OCI-LY1 (cell line): ENCODE data around the gene CBL.

Source experiments
- H2AFZ ChIP-seq: fragments of 200-600 bp; sonication (generic), shearing (Covaris generic); 2 replicates; pipeline ENCODE4 v1.6.0; 2014; ENCODE audit warnings: antibody characterized with exemption, mild to moderate bottlenecking, low read length
- H3F3A ChIP-seq: fragments of 200-600 bp; sonication (generic), shearing (Covaris generic); 2 replicates; pipeline ENCODE4 v1.6.0; 2014; ENCODE audit warnings: mild to moderate bottlenecking, antibody characterized with exemption, low read length, moderate library complexity; ENCODE audit not compliant: insufficient read depth
- H3K27ac ChIP-seq: fragments of 200-600 bp; sonication (generic); 2 replicates; pipeline ENCODE4 v1.5.1; 2014; ENCODE audit warnings: low read length, mixed run types, mild to moderate bottlenecking, low read depth; ENCODE audit not compliant: poor library complexity, severe bottlenecking
- H3K27me3 ChIP-seq: fragments of 200-600 bp; sonication (generic); 2 replicates; pipeline ENCODE4 v1.6.0; 2014; ENCODE audit warnings: antibody characterized with exemption, mild to moderate bottlenecking, low read length, moderate library complexity; ENCODE audit not compliant: insufficient read depth
- H3K36me3 ChIP-seq: fragments of 200-600 bp; sonication (generic); 2 replicates; pipeline ENCODE4 v1.6.1; 2014; ENCODE audit warnings: mild to moderate bottlenecking, antibody characterized with exemption, low read length, moderate library complexity, mixed read lengths; ENCODE audit not compliant: insufficient read depth
- H3K4me1 ChIP-seq: fragments of 200-600 bp; sonication (generic); 2 replicates; pipeline ENCODE4 v1.5.1; 2014; ENCODE audit warnings: mild to moderate bottlenecking, low read length, moderate library complexity; ENCODE audit not compliant: insufficient read depth, severe bottlenecking
- H3K4me2 ChIP-seq: fragments of 200-600 bp; sonication (generic), shearing (Covaris generic); 2 replicates; pipeline ENCODE4 v1.6.1; 2014; ENCODE audit warnings: low read length
- H3K4me3 ChIP-seq: fragments of 200-600 bp; sonication (generic); 2 replicates; pipeline ENCODE4 v1.5.1; 2014; ENCODE audit warnings: low read length, low read depth, mild to moderate bottlenecking, mixed read lengths; ENCODE audit not compliant: poor library complexity, severe bottlenecking
- H3K79me2 ChIP-seq: fragments of 200-600 bp; shearing (Covaris generic); 2 replicates; pipeline ENCODE4 v1.6.1; 2016; ENCODE audit warnings: mixed run types, low read length, mixed read lengths; ENCODE audit not compliant: insufficient read depth
- H3K9ac ChIP-seq: fragments of 200-600 bp; sonication (generic), shearing (Covaris generic); 2 replicates; pipeline ENCODE4 v1.6.1; 2014; ENCODE audit warnings: mild to moderate bottlenecking, low read length, mixed read lengths
- H3K9me2 ChIP-seq: fragments of 200-600 bp; sonication (generic), shearing (Covaris generic); 2 replicates; pipeline ENCODE4 v1.6.1; 2014; ENCODE audit warnings: low read depth, mild to moderate bottlenecking, low read length, mixed read lengths
- H3K9me3 ChIP-seq: fragments of 200-600 bp; shearing (Covaris generic); 2 replicates; pipeline ENCODE4 v1.6.1; 2014; ENCODE audit warnings: low read length, mixed read lengths
- H4K20me1 ChIP-seq: fragments of 200-600 bp; sonication (generic), shearing (Covaris generic); 2 replicates; pipeline ENCODE4 v1.6.0; 2016; ENCODE audit warnings: mild to moderate bottlenecking, low read length; ENCODE audit not compliant: insufficient read depth
- CTCF ChIP-seq: fragments of 200-600 bp; sonication (generic), shearing (Covaris generic); IDR thresholded peaks from 2 replicates; pipeline ENCODE4 v1.5.1; 2017; ENCODE audit warnings: mild to moderate bottlenecking, antibody characterized with exemption, low read length, moderate library complexity, mixed read lengths
- EZH2 ChIP-seq: fragments of 200-600 bp; sonication (generic), shearing (Covaris generic); IDR thresholded peaks from 2 replicates; pipeline ENCODE4 v1.8.0; 2017; ENCODE audit warnings: borderline replicate concordance, mixed run types, mild to moderate bottlenecking, antibody characterized with exemption, low read length, moderate library complexity, mixed read lengths

The CBL gene

GRCh38 chr11:119309411-119309810 is 103.3 kb downstream of the CBL start:
- Histone ChIP-seq H3K27ac (no peak overlapping the region), H3K79me2 (no peaks in the 10 kb centered on the region), H2AFZ (no peak overlapping the region), H3K9ac (no peak overlapping the region), H3K9me3 (no peaks in the 10 kb centered on the region), H4K20me1 (no peaks in the 10 kb centered on the region), H3K4me3 (no peak overlapping the region), H3K4me1 (no peaks in the 10 kb centered on the region), H3K36me3 (no peaks in the 10 kb centered on the region; the same call in 1 of the 2 replicates), H3K9me2 (no peaks in the 10 kb centered on the region), H3K27me3 (no peaks in the 10 kb centered on the region), H3K4me2 (no peak overlapping the region), H3F3A (no peaks in the 10 kb centered on the region)
- TF ChIP-seq CTCF (no peak), EZH2 (no peak)

- Histone ChIP-seq H3K9me3 (no peaks in the 10 kb centered on the region), H3K9me2 (no peaks in the 10 kb centered on the region), H3K4me2 (no peak overlapping the region), H3K79me2 (no peaks in the 10 kb centered on the region), H2AFZ (no peak overlapping the region), H3K4me3 (no peak overlapping the region), H3K27me3 (no peaks in the 10 kb centered on the region), H4K20me1 (no peaks in the 10 kb centered on the region), H3K36me3 (no peaks in the 10 kb centered on the region; the same call in 1 of the 2 replicates), H3K4me1 (peaks cover 5% of the 10 kb centered on the region), H3F3A (no peaks in the 10 kb centered on the region), H3K27ac (no peak overlapping the region), H3K9ac (no peak overlapping the region)
- TF ChIP-seq CTCF (no peak), EZH2 (no peak)
These were observed 104.0 kb downstream of the CBL start for GRCh38 chr11:119309953-119310681.

DNA sequence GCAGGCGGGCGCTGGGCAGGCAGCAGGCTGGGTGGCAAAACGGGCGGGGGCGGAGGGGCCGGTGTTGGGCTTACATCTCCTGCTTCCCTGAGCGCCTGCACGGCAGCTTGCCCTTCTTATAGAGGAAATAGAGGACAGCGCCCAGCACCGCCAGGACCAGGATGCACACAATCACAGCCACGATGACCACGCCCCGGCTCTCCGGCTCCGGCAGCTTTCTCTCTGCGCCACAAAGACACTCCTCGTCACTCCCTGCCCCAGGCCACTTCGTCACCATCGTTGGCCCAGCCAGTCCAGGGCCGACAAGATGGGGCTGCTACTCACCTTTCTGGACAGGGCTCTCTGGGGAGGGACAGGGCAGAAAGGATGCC is 104.5 kb downstream of the CBL start:
- H3K9me2 ChIP-seq = no peaks in the 10 kb centered on the region
- H3K4me1 ChIP-seq = peaks cover 10% of the 10 kb centered on the region
- no peaks in the 10 kb centered on the region for H3K79me2 ChIP-seq

More for the DNA sequence above, 104.5 kb downstream of the CBL start:
- Histone ChIP-seq H3K4me2 (no peak overlapping the region), H3K27me3 (no peaks in the 10 kb centered on the region), H4K20me1 (no peaks in the 10 kb centered on the region), H3K9ac (no peak overlapping the region), H3K9me3 (no peaks in the 10 kb centered on the region), H3F3A (no peaks in the 10 kb centered on the region), H2AFZ (no peak overlapping the region), H3K4me3 (no peak overlapping the region), H3K36me3 (no peaks in the 10 kb centered on the region; the same call in 1 of the 2 replicates), H3K27ac (no peak overlapping the region)
- TF ChIP-seq CTCF = no peak
- TF ChIP-seq EZH2 = no peak
